Measurements from ENCODE around the gene CYBA.

Gene CYBA

GRCh38 chr16:88650749-88651275 is at the start of gene CYBA:
Gene CYBA, minus strand, starts transcription at chr16:88651053. Its CDS starts 40 bp downstream, at chr16:88651013.
- peak; percentile 60 to 69 for DNase-seq (ENCODE audit: low read depth in 2 of 2)

- no peak for DNase-seq (ENCODE audit: low read depth in 2 of 2)
These were observed 49.4 kb upstream of the CYBA start for GRCh38 chr16:88700322-88700635.

- no peak for DNase-seq (ENCODE audit: low read depth in 2 of 2)
These were observed 48.3 kb upstream of the CYBA start for GRCh38 chr16:88699180-88699579.

- no peak for DNase-seq (ENCODE audit: low read depth in 2 of 2)
These were observed 47.8 kb upstream of the CYBA start for GRCh38 chr16:88698646-88699045.

- DNase-seq (ENCODE audit: low read depth in 2 of 2) = no peak
These were observed 47.2 kb upstream of the CYBA start for GRCh38 chr16:88697831-88698615.

GRCh38 chr16:88697116-88697830 is 46.4 kb upstream of the CYBA start:
- no peak for DNase-seq (ENCODE audit: low read depth in 2 of 2)

- DNase-seq (ENCODE audit: low read depth in 2 of 2) = no peak
These were observed 45.6 kb upstream of the CYBA start for GRCh38 chr16:88696441-88696840.

GRCh38 chr16:88695753-88696152 is 44.9 kb upstream of the CYBA start:
- DNase-seq (ENCODE audit: low read depth in 2 of 2) = no peak

- no peak for DNase-seq (ENCODE audit: low read depth in 2 of 2)
These were observed 44.4 kb upstream of the CYBA start for GRCh38 chr16:88695218-88695617.

- DNase-seq (ENCODE audit: low read depth in 2 of 2) = no peak
These were observed 43.6 kb upstream of the CYBA start for GRCh38 chr16:88694221-88695087.

- DNase-seq (ENCODE audit: low read depth in 2 of 2) = no peak
These were observed 42.7 kb upstream of the CYBA start for GRCh38 chr16:88693420-88694177.

- no peak for DNase-seq (ENCODE audit: low read depth in 2 of 2)
These were observed 42.0 kb upstream of the CYBA start for GRCh38 chr16:88692861-88693260.

GRCh38 chr16:88691924-88692560 is 41.2 kb upstream of the CYBA start:
- no peak for DNase-seq (ENCODE audit: low read depth in 2 of 2)

- no peak for DNase-seq (ENCODE audit: low read depth in 2 of 2)
These were observed 40.4 kb upstream of the CYBA start for GRCh38 chr16:88691129-88691813.

- DNase-seq (ENCODE audit: low read depth in 2 of 2) = no peak
These were observed 39.7 kb upstream of the CYBA start for GRCh38 chr16:88690341-88691128.

GRCh38 chr16:88688013-88688778 is 37.3 kb upstream of the CYBA start:
- DNase-seq (ENCODE audit: low read depth in 2 of 2) = no peak

- DNase-seq (ENCODE audit: low read depth in 2 of 2) = no peak
These were observed 36.8 kb upstream of the CYBA start for GRCh38 chr16:88687676-88688012.

- DNase-seq (ENCODE audit: low read depth in 2 of 2) = no peak
These were observed 36.4 kb upstream of the CYBA start for GRCh38 chr16:88687254-88687576.

All from stimulated activated CD8-positive, alpha-beta memory T cell treated with anti-CD3 and anti-CD28 coated beads, Interleukin-15, amount 100 ng/mL, for 4 hours (primary cell).